Stimulated activated naive B cell treated with anti-CD40 and anti-IgM and Interleukin-4, amounts not matched to agents 10 μg/mL and 1 μg/mL and 100 μg/mL, for 72 hours (primary cell): Measurements from ENCODE around the gene RXRA.

Experiments used
- ATAC-seq, 2 donors: fragments of 150-1000 bp; cut with Tn5 transposase; replicated peaks; 2 replicates each; pipeline ENCODE4 v1.10.0; 2021; ENCODE audit warnings: moderate library complexity in 1 of 2
- DNase-seq: peaks from one replicate; pipeline ENCODE4 v3.0.0; 2021
- H3K27ac Mint-ChIP-seq: one replicate; pipeline ENCODE4 v1.8.0; 2022; ENCODE audit warnings: mild to moderate bottlenecking, mixed read lengths
- H3K27me3 Mint-ChIP-seq, 2 donors: one replicate each; pipeline ENCODE4 v1.8.0; 2022; ENCODE audit warnings: mixed read lengths in 2 of 2
- H3K36me3 Mint-ChIP-seq, 2 donors: one replicate each; pipeline ENCODE4 v1.8.0; 2022; ENCODE audit warnings: mixed read lengths in 2 of 2, mild to moderate bottlenecking in 1 of 2
- H3K4me1 Mint-ChIP-seq, 2 donors: one replicate each; pipeline ENCODE4 v1.8.0; 2022; ENCODE audit warnings: mixed read lengths in 2 of 2, mild to moderate bottlenecking in 1 of 2
- H3K4me3 Mint-ChIP-seq, 2 donors: one replicate each; pipeline ENCODE4 v1.8.0; 2022; ENCODE audit warnings: mild to moderate bottlenecking in 2 of 2, mixed read lengths in 2 of 2, moderate library complexity in 1 of 2
- H3K9me3 Mint-ChIP-seq, 2 donors: one replicate each; pipeline ENCODE4 v1.8.0; 2022; ENCODE audit warnings: mixed read lengths in 2 of 2, mild to moderate bottlenecking in 1 of 2

RXRA gene

DNA sequence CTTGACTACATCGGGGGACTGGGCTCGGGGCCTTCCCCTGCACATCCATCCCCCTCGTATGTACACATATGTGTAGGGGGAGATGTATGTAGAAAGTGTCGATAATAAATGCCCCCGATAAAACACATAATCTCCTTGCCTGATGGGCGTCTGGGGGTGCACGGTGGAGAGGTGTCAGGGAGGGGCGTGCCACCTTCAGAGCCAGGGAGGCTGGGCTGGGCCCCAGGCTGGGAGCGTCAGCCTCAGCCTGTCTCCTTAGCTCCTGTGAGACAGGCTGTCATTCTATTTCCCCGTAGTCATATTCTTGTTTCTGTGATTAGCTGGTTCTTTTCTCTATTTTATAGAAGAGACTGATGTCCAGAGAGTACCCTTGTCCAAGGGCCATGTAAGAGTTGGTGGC is 4.7 kb upstream of the RXRA start:
- Mint-ChIP-seq H3K9me3 (no peaks in the 10 kb centered on the region), H3K4me3 (no peak overlapping the region), H3K27me3 (peaks cover 16 to 26% of the 10 kb centered on the region in 2 donors), H3K27ac (no peak overlapping the region), H3K36me3 (no peaks in the 10 kb centered on the region), H3K4me1 (peaks cover 6 to 7% of the 10 kb centered on the region in 2 donors)
- ATAC-seq (no peak), DNase-seq (no peak)

DNA sequence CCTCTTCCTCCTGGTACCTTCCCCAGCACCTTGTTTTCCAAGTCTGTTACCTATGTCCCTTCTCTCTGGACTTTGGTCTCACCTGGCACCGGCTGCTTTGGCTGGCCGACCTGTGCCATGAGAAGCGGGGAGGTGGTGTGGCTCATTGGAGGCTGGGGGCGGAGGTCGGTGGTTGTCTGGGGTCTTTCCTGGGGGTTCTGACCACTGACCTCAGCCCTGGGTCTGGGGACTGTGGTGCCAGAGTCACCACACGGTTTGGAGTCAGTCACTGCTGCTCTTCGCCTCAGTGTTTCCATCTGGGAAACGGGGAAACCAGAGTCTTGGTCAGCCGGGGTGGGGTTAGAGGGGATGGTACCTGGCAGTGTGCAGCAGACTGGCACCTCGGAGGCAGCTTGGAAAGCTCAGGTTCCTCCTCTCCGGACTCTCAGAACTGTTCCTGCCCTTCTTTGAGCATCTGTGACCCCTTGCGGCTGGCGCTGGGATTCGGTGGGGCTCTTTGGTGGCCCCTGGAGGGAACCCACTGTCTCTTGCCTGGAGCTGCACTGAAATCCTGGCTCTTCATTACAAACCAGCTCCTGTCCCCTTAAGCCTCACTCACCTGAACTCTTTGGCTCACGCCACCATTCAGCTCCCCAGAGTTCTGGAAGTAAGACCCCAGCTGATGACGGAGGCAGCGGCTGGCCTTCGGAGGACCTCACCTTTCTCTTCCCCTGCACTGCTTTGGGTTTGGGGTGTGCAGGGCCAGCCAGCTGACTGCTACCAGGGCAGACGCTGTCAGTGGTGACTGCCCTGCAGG is 4.1 kb upstream of the RXRA start:
- no peak for DNase-seq
- Mint-ChIP-seq H3K4me1 (peaks cover 3 to 8% of the 10 kb centered on the region in 2 donors), H3K27ac (no peak overlapping the region), H3K9me3 (no peaks in the 10 kb centered on the region), H3K36me3 (no peaks in the 10 kb centered on the region), H3K4me3 (no peak overlapping the region), H3K27me3 (peaks cover 13 to 24% of the 10 kb centered on the region in 2 donors)
- no peak for ATAC-seq

DNA sequence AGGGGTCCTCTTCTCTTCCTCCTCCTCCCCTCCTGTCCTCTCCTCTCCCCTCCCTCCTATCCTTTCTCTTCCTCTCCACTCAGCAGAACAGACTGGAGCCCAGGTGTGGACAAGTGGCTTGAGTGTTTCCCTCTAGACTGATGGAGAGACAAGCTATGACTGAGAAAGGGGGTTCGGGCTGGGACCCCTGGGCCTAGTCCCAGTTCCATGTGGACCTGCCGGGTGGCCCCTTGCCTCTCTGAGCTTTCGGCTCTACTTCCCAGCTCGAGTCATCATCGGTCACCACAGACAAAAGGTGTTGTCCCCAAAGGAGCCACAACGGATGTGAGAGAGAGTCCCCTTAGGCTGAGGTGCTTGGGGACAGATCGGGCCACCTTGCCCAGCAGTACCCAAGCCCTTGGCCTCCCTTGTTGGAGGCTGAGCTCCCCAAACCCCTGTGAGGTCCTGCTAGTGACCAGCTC is 3.4 kb upstream of the RXRA start:
- Mint-ChIP-seq H3K4me1 (peaks cover 3 to 15% of the 10 kb centered on the region in 2 donors), H3K9me3 (no peaks in the 10 kb centered on the region), H3K4me3 (no peak overlapping the region), H3K36me3 (no peaks in the 10 kb centered on the region), H3K27ac (no peak overlapping the region), H3K27me3 (peaks cover 13 to 31% of the 10 kb centered on the region in 2 donors)
- no peak for DNase-seq
- no peak for ATAC-seq

DNA sequence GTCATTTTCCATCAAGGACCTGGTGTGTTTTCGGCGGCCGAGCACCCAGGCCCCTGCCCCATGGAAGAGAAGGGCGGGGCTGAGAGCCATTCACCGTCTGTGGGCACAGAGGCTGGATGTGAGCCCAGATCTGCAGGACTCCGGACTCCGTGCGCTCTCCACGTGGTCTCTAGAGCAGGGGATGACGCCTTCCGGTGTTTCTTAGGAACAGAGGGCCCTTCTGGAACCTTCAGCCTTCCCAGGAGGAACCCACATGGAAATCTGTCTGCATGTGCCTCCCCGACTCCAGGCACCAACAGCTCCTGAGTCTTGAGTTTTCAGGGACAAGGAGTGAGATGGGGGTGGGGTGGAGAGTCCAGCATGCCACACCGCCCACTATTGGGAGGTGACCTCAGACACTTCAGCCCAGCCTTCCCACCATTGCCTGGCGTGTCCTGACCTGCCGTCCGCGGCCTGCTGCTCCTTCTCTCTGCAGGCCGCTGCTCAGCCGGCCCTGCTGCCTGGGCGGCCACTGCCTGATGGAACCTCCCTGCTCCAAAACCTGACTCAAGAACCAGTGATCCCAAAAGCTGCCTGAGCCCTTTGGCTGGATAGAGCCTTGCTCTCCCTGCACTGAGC is 2.4 kb upstream of the RXRA start:
- no peak for DNase-seq
- no peak for ATAC-seq

DNA sequence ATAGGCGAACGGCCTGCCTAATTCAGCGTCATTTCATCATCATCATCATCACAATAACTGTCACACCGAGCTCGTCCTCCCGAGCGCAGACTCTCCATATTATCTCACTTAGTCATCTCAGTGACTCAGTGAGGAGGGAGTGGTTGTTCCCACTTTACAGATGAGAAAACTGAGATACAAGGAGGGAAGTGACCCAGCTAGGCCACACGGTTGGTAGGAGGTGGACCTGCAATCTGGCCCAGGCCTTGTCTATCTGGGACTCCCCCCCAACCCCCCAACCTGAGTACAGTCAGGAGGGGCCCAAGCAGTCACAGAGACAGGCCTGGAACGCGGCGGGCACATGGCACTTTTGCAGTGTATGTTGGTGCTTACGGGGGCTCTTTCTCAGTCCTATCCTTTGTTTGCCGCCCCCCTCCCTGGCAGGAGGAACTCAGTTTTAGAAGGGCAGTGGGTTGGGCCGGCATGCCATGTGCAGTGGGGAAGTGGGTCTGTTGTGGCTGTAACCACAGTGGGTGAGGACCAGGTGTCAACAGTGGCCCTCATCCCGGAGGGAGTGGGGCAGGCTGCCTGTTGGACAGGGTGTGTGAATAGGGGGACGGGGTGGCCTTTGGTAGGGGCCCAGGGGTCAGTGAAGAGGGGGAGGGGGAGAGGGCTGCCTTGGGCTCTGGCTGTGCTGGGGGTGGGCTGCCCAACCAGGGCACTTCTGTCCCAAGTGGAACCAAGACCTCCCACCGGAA is 1.7 kb upstream of the RXRA start:
- Mint-ChIP-seq H3K4me3 (peak overlapping the region; percentile 65 to 78), H3K4me1 (peaks cover 5 to 20% of the 10 kb centered on the region in 2 donors), H3K27ac (peak overlapping the region; percentile 75), H3K27me3 (peaks cover 16 to 30% of the 10 kb centered on the region in 2 donors), H3K9me3 (no peaks in the 10 kb centered on the region), H3K36me3 (no peaks in the 10 kb centered on the region)
- ATAC-seq (no peak), DNase-seq (no peak)

More for the DNA sequence above, 2.4 kb upstream of the RXRA start:
- Mint-ChIP-seq H3K36me3 (no peaks in the 10 kb centered on the region), H3K4me1 (peaks cover 3 to 20% of the 10 kb centered on the region in 2 donors), H3K27me3 (peaks cover 13 to 28% of the 10 kb centered on the region in 2 donors), H3K4me3 (no peak overlapping the region), H3K27ac (no peak overlapping the region), H3K9me3 (no peaks in the 10 kb centered on the region)

DNA sequence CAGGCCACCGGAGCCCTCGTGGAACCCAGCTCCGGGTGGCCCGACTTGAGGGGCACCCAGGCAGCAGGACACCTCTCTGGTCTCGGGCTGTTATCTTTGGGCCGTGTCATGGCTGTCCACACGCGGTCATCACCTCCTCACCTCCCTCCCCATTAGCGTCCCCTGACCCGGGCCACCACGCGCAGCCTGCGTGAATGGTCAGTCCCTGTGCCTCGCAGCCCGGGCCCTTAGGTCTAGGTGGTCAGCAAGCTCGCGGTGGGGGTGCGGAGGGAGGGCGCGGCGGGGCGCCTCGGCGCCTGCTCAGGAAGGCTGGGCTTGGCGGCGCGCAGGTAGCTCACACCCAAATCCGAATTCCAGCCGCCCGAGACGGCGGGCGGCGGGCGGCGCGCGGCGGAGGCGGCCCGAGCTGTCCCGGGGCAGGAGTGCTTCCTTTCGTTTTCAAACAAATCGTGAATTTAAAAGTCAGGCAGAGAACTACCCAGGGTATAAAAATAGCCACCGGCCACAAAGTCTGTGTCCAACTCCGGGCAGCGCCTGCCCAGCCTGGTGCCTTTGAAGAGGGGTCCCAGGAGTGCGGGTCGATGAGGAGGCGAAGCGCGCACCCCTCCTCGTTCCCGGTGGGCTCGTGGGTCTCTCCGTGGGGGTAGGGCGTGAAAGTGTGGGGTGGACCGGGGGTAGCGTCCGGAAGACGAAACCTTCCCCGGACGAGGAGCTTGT is 1.0 kb upstream of the RXRA start:
- H3K4me3 Mint-ChIP-seq: peak overlapping the region; percentile 81 to 82
- no peaks in the 10 kb centered on the region for H3K36me3 Mint-ChIP-seq
- peak overlapping the region; percentile 76 for H3K27ac Mint-ChIP-seq
- H3K27me3 Mint-ChIP-seq: peaks cover 16 to 31% of the 10 kb centered on the region in 2 donors
- ATAC-seq: peak in 1 of 2 donors; percentile 10
- no peaks in the 10 kb centered on the region for H3K9me3 Mint-ChIP-seq
- peaks cover 10 to 27% of the 10 kb centered on the region in 2 donors for H3K4me1 Mint-ChIP-seq
- DNase-seq: no peak

DNA sequence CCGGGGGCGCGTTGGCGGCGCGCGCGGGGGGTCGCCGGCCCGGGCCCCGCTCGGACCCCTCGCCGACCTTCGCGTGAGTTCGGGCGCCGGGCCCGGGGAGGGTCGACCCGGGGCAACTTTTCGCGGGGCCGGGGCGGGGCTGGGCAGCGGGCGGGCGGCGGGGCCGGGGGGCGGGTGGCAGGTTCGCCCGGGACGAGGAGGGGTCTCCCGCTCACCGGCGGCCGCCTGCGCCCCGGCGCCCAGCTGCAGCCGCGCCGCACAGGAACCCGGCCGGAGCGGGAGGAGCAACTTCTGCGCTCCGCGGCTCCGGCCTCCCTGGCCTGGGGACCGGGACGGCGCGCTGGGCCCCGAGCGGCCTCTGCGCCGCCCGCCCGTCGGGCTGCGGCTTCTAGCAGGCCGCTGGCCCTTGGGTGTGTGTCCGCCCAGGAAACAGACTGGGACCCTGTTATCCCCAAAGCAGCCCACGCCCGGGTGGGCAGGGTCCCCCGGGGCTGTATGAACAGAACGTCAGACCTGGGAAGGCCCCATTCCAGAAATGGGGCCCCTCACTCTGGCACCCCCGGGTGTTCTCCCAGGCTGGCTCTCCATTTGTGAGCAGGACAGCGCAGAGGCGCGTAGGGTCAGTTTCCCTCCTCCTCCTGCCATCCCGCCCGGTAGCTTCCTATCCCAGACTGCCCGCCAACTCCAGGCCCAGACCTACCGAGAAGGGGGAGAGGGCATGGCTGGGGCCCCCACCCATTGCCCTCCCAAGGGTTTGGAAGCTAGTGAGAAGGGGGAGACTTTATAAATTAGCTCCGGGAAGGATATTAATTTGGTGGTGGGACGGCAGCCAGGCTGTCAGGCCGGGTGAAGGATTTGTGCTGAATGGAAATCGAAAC is 708 bp downstream of the RXRA start:
- ATAC-seq: peak in 1 of 2 donors; percentile 38
- Mint-ChIP-seq H3K27me3 (peaks cover 13 to 30% of the 10 kb centered on the region in 2 donors), H3K36me3 (no peaks in the 10 kb centered on the region), H3K27ac (no peak overlapping the region), H3K4me3 (peak overlapping the region; percentile 44 to 60), H3K4me1 (peaks cover 10 to 29% of the 10 kb centered on the region in 2 donors), H3K9me3 (no peaks in the 10 kb centered on the region)
- DNase-seq: no peak

DNA sequence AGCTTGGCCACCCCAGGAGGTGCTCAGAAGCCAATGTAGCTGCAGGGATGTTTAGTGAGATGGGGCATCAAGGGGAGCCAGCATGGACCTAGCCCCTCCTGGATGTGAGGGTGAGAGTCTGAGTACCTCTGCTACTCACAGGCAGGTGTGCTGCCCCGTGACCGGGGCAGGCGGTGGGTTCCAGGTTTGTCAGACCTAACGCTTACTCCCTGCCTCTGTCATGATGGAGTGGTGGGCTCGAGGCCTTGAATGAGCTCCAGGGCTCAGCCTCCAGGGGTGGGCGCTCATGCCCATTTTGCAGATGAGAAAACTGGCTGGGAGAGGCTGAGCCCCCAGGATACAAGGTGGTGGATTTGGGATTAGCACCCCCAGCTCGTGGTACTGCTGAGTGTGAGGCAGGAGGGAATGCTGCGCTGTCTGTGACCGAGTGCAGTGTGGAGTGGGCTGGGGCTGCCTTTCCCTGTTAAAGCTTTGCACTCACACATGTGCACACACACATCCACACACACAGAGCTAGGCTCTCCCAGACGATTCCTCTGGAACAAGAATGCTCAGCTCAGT is 1.5 kb downstream of the RXRA start:
- H3K4me1 Mint-ChIP-seq: peaks cover 10 to 37% of the 10 kb centered on the region in 2 donors
- no peak for ATAC-seq
- no peaks in the 10 kb centered on the region for H3K9me3 Mint-ChIP-seq
- no peak for DNase-seq
- H3K4me3 Mint-ChIP-seq: no peak overlapping the region
- no peak overlapping the region for H3K27ac Mint-ChIP-seq
- peaks cover 13 to 30% of the 10 kb centered on the region in 2 donors for H3K27me3 Mint-ChIP-seq
- H3K36me3 Mint-ChIP-seq: no peaks in the 10 kb centered on the region

DNA sequence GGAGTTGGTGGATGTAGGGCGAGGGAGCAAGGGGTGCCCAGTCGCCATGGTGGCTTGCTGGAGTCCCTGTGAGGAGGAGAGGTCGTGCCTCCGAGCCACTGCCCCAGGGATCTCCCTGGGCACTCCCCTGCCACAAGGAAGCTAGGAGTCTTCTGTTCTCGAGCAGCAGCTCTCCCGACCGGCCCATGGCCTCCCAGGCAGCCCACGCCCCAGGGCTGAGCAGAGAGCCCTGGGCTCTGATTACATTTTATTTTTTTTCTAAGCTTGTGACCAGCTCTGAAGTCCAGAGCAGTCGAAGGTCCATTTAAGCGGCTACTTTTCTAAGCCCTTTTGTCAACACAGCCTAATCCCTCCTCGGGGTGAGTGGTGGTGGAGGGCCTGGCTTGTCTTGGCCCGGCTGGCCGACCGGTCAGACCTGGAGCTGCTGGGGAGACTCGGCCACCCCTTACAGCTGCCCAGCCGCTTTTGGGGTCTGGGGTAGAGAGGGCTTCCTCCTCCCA is 2.1 kb downstream of the RXRA start:
- Mint-ChIP-seq H3K9me3 (no peaks in the 10 kb centered on the region), H3K4me1 (peaks cover 10 to 39% of the 10 kb centered on the region in 2 donors), H3K27ac (no peak overlapping the region), H3K36me3 (no peaks in the 10 kb centered on the region), H3K4me3 (no peak overlapping the region), H3K27me3 (peaks cover 13 to 30% of the 10 kb centered on the region in 2 donors)
- ATAC-seq (no peak), DNase-seq (no peak)

DNA sequence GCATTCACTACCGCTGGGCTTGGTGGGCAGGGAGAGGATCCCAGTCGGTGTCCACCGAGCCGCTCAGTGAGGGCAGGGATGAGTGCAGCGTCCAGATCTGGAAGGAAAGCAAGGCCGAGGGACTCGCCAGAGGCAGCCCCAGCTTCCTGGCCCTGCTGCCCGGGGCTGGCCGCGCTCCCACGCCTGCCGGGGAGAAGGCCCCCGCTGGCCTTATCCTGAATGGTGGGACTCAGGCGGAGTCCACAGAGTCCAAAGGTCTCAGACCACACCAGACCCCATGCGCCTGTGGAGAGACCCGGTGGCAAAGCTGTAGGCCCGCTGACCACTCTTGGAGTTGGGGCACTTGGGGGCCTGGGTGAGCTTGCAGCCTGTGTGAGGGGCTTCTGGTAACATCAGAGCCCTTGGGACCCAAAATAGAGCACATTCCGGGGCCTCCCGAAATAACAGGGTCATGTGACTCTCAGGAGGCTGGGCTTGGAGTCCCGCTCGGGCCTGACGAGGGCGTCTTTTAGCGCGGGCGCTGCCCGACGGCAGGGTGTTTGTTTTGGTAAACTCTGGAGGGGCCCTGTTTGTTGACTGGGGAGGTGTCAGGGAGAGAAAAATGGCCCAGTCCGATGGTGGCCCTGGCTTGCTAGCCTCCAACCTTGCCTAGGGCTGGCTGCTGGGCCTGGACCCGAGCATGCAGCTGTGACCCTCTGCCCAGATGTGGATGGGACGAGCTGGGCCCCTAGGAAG is 2.8 kb downstream of the RXRA start:
- Mint-ChIP-seq H3K9me3 (no peaks in the 10 kb centered on the region), H3K4me3 (no peak overlapping the region), H3K36me3 (no peaks in the 10 kb centered on the region), H3K27me3 (peaks cover 12 to 30% of the 10 kb centered on the region in 2 donors), H3K4me1 (peaks cover 10 to 39% of the 10 kb centered on the region in 2 donors), H3K27ac (no peak overlapping the region)
- no peak for DNase-seq
- ATAC-seq: no peak

DNA sequence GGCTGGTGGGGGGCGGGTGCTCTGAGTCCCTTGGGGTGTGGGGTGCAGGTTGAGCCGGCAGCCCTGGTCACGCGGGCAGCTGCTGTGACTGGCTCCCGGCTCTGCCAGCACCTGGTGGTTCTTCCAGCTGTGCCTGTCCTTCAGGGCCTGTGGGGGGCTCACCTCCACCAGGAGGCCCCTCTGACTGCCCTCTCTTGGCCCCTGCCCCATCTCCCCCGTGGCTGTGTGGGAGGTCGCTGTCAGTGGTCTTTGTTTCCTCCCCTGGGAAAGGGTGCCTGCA is 3.3 kb downstream of the RXRA start:
- no peak overlapping the region for H3K27ac Mint-ChIP-seq
- DNase-seq: no peak
- peaks cover 7 to 30% of the 10 kb centered on the region in 2 donors for H3K27me3 Mint-ChIP-seq
- no peak for ATAC-seq
- H3K36me3 Mint-ChIP-seq: no peaks in the 10 kb centered on the region
- H3K4me3 Mint-ChIP-seq: no peak overlapping the region
- peaks cover 10 to 36% of the 10 kb centered on the region in 2 donors for H3K4me1 Mint-ChIP-seq
- no peaks in the 10 kb centered on the region for H3K9me3 Mint-ChIP-seq

DNA sequence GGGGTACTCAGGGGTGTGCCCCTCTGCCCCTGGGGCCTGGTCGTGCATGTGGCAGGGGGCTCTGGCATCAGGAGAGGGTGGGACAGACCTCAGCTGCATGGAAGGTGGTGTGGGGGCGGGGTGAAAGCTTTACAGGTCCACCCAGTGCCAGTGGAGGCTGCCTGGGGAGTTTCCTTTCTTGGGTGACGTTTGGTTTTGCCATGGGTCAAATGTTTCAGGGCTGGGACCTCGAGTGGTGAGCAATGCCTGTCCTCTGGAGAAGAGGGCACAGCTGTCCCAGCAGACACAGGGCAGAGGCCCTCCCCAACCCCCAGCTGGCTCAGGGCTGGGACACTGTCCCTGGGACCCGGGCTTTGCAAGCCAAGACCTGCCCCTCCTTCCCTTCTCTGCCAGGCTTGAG is 3.6 kb downstream of the RXRA start:
- H3K27me3 Mint-ChIP-seq: peaks cover 3 to 30% of the 10 kb centered on the region in 2 donors
- peaks cover 8 to 33% of the 10 kb centered on the region in 2 donors for H3K4me1 Mint-ChIP-seq
- no peak for DNase-seq
- no peak overlapping the region for H3K27ac Mint-ChIP-seq
- ATAC-seq: no peak
- no peak overlapping the region for H3K4me3 Mint-ChIP-seq
- H3K36me3 Mint-ChIP-seq: no peaks in the 10 kb centered on the region
- no peaks in the 10 kb centered on the region for H3K9me3 Mint-ChIP-seq
